ENCODE data around the gene CUL1. TPM values are rescaled to one million over a fixed set of nuclear protein-coding genes. Genes with fewer than 3 reads are reported as not detected.

Gene CUL1
- total and polyA plus RNA-seq, 9 donors = 31.9 to 51.3 (median 40.2) TPM

DNA sequence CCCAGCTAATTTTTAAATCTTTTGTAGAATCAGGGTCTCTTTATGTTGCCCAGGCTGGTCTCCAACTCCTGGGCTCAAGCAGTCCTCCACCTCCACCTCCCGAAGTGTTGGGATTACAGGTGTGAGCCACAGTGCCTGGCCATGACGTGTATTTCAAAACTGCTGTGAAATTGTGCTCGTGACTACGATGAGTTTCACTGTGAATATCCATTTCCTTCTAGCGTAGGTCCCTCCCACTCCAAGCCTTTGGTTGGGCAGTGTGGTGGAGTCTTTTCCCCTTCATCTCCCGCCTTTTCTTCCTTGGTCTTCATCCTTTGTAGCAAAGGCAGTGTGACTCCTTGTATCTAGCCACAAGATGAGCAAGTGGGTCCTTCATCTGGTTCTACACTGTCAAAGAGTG is 56.2 kb downstream of the CUL1 start:
- Histone ChIP-seq H3K27ac (no peak overlapping the region), H3K4me3 (no peak overlapping the region), H3K4me1 (ENCODE audit: insufficient read depth) (no peaks in the 10 kb centered on the region), H3K9me3 (no peaks in the 10 kb centered on the region), H3K36me3 (no peaks in the 10 kb centered on the region), H3K27me3 (no peaks in the 10 kb centered on the region)
- no peak for TF ChIP-seq POLR2A (IDR thresholded peaks at IDR 0.05)
- no peak for TF ChIP-seq EP300 (IDR thresholded peaks at IDR 0.05)
- TF ChIP-seq CTCF (IDR thresholded peaks at IDR 0.05) = no peak
- DNase-seq = no peak
- intact Hi-C loops (cut with DNase I) = no loop called here
- WGBS, 3 donors = 95% methylated on average over 6 of the region's 6 CpGs

DNA sequence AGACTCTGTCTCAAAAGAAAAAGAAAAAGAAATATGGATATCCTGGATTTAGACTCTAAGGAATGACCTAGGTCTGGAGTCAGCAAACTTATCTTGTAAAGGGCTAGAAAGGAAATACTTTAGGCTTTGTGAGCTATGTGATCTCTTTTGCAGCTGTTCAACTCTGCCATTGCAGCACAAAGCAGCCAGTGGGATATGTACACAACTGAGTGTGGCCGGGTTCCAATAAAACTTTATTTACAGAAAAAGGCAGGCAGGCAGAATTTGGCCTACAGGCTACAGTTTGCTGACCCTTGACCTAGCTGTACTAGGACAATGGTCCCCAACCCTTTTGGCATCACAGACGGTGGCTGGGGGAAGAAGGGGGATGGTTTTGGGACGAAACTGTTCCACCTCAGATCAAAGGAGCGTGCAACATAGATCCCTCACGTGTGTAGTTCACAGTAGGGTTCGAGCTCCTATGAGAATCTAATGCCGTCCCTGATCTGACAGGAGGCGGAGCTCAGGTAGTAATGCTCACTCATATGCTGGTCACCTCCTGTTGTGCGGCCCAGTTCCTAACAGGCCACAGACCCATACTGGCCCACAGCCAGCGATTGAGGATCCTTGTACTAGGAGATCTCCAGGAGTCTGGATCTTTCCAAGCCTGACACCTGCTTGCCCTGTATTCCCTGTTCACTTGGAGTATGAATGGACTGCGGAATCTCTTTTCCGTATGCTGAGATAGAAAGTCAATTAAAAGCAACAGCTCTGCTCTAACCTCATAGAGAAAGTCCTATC is 63.0 kb downstream of the CUL1 start:
- Histone ChIP-seq H3K27me3 (no peaks in the 10 kb centered on the region), H3K4me1 (ENCODE audit: insufficient read depth) (no peaks in the 10 kb centered on the region), H3K4me3 (no peak overlapping the region), H3K27ac (no peak overlapping the region), H3K9me3 (no peaks in the 10 kb centered on the region), H3K36me3 (no peaks in the 10 kb centered on the region)
- no peak for TF ChIP-seq CTCF (IDR thresholded peaks at IDR 0.05)
- TF ChIP-seq EP300 (IDR thresholded peaks at IDR 0.05) = no peak
- intact Hi-C loops (cut with DNase I) = no loop called here
- WGBS, 3 donors = 96 to 97% (median 97%) methylated on average over 12 of the region's 12 CpGs
- DNase-seq = no peak

- no peaks in the 10 kb centered on the region for H3K27me3 ChIP-seq
- no peak overlapping the region for H3K27ac ChIP-seq
- no peak for TF ChIP-seq POLR2A (IDR thresholded peaks at IDR 0.05)
- TF ChIP-seq EP300 (IDR thresholded peaks at IDR 0.05) = no peak
- TF ChIP-seq CTCF (IDR thresholded peaks at IDR 0.05) = no peak
- H3K9me3 ChIP-seq = no peaks in the 10 kb centered on the region
- intact Hi-C loops (cut with DNase I) = no loop called here
- H3K36me3 ChIP-seq = no peaks in the 10 kb centered on the region
- DNase-seq = no peak
- no peaks in the 10 kb centered on the region for H3K4me1 ChIP-seq (ENCODE audit: insufficient read depth)
- no peak overlapping the region for H3K4me3 ChIP-seq
Measured at GRCh38 chr7:148763622-148764021, 64.9 kb downstream of the CUL1 start.

DNA sequence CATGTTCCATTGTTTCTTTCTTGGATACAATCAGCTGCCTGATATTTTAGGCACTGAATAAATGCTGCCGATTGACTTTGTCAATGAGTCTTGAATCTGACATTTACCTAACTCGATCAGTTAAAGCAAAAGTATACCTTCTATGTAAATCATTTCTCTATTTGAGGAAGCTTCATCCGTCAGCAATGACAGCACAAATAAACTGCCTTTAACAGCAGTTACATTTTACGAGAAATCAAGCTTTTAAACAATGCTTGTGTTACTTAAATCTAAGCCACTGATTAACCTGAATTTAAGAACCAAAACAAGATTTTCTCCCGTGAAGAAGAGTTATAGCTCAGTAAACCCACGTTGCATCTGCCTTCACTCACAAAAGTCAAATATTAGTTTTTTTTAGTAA is 71.3 kb downstream of the CUL1 start:
- Histone ChIP-seq H3K36me3 (no peaks in the 10 kb centered on the region), H3K27me3 (no peaks in the 10 kb centered on the region), H3K27ac (no peak overlapping the region), H3K9me3 (no peaks in the 10 kb centered on the region), H3K4me1 (ENCODE audit: insufficient read depth) (no peaks in the 10 kb centered on the region), H3K4me3 (no peak overlapping the region)
- intact Hi-C loops (cut with DNase I) = no loop called here
- no peak for DNase-seq
- 63 to 76% (median 70%) methylated on average over 6 of the region's 6 CpGs for WGBS, 3 donors
- TF ChIP-seq EP300 (IDR thresholded peaks at IDR 0.05) (no peak), CTCF (IDR thresholded peaks at IDR 0.05) (no peak), POLR2A (IDR thresholded peaks at IDR 0.05) (no peak)

All from ovary (tissue), 9 donors.